Epithelial cell of proximal tubule (primary cell): ENCODE measurements around the gene BMPR1A. TPM values are rescaled to one million over a fixed set of nuclear protein-coding genes. Genes with fewer than 3 reads are reported as not detected.

ENCODE experiments used
- DNase-seq: peaks from one replicate; pipeline ENCODE4 v3.0.0-alpha.2; 2011; ENCODE audit warnings: low read depth
- H3K4me3 ChIP-seq: 2 replicates; pipeline ENCODE4 v1.5.1; 2011; ENCODE audit warnings: low read depth, mild to moderate bottlenecking, low read length
- total RNA-seq: library from RNA; depleted of rRNA; stranded (reverse); fragments of >200 nt; gene quantifications from 2 replicates; pipeline ENCODE4 v1.2.3, GENCODE V29; 2015
- TF ChIP-seq, protein P1 (sequence below): conservative IDR thresholded peaks from 2 replicates; pipeline ENCODE4 v1.5.1; 2012; ENCODE audit warnings: low read depth, mild to moderate bottlenecking, low read length

Gene BMPR1A
- 15.5 and 22.4 TPM in 2 replicates for total RNA-seq

- H3K4me3 ChIP-seq, result peak within 1 kb of the TSS; percentile 92
- TF ChIP-seq, protein P1, sequence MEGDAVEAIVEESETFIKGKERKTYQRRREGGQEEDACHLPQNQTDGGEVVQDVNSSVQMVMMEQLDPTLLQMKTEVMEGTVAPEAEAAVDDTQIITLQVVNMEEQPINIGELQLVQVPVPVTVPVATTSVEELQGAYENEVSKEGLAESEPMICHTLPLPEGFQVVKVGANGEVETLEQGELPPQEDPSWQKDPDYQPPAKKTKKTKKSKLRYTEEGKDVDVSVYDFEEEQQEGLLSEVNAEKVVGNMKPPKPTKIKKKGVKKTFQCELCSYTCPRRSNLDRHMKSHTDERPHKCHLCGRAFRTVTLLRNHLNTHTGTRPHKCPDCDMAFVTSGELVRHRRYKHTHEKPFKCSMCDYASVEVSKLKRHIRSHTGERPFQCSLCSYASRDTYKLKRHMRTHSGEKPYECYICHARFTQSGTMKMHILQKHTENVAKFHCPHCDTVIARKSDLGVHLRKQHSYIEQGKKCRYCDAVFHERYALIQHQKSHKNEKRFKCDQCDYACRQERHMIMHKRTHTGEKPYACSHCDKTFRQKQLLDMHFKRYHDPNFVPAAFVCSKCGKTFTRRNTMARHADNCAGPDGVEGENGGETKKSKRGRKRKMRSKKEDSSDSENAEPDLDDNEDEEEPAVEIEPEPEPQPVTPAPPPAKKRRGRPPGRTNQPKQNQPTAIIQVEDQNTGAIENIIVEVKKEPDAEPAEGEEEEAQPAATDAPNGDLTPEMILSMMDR, result no peak
- no peak for DNase-seq
Measured at GRCh38 chr10:86756511-86757112, at the start of gene BMPR1A. Gene BMPR1A (plus strand): TSS chr10:86756619. CDS start chr10:86876019, 119,400 bp downstream.

- DNase-seq, result no peak
Measured at GRCh38 chr10:86706977-86707376, 49.4 kb upstream of the BMPR1A start.

GRCh38 chr10:86707505-86707904 lies 48.9 kb upstream of the BMPR1A start:
- no peak overlapping the region for H3K4me3 ChIP-seq
- TF ChIP-seq, protein P1, result no peak
- no peak for DNase-seq

More at GRCh38 chr10:86706977-86707376, 49.4 kb upstream of the BMPR1A start:
- no peak overlapping the region for H3K4me3 ChIP-seq
- TF ChIP-seq, protein P1, result no peak

- DNase-seq, result no peak
- TF ChIP-seq, protein P1, result no peak
- no peak overlapping the region for H3K4me3 ChIP-seq
Measured at GRCh38 chr10:86708068-86708782, 48.2 kb upstream of the BMPR1A start.

DNA sequence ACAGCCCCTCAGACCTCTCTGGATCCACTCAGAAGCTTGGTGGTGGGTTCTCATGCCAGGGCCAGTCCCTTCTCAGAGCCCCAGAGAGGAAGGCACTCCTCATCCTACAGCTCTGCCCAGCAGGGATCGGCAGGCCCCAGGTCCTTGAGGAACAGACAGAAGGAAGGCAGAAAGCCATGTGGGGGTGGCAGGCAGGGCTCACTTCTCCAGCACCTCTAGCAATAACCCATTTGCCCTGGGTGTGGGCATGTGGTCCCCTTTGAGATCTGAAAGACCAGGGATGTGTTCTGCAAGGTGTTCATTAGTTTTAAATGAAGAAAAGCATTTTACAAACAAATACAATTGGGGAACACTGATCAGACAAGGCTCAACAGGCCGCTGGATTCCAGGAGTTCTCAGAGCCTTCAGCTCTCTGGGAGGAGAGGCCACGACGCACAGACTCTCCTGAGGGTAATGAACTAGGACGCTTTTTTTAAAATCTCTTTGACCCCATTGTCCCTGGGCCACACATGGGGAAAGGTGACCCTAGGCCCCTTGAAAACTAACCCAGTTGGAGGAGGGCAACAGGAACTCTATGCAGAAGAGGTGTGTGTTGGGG lies 47.5 kb upstream of the BMPR1A start:
- DNase-seq, result no peak
- no peak overlapping the region for H3K4me3 ChIP-seq
- TF ChIP-seq, protein P1, result no peak

DNA sequence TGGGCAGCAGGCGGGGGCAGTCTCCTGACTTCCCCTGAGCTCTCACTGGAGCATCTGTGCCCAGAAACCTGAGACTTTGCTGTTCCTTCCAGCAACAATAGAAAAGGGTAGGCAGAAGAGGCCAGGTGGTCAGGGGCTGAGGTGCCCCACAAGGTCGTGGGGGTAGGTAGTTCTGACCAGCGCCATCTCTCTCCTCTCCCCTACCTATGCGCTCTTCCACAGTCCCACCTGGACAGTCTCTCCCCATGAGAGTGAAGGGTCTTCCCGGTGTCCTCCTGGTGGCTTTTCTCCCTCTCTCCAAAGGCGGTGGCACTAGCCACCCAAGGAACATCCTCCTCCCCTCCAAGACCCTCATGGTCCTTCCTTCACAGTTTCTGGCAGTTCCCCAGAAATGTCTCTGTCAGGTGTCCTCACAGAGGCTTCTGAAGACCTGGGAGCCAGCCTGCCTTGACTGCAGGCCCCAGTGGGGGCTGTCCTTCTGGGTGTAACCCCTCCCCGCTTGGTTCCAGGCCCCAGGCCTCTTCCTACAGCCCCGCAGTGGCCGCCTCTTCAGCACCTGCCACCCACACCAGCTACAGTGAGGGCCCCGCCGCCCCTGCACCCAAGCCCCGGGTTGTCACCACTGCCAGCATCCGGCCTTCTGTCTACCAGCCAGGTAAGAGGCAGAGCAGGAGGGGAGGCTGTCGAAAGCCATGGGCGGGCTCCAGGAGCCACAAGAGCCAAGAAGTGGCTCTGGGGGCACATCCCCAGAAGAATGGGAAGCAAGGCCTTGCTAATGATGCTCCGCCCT lies 46.8 kb upstream of the BMPR1A start:
- no peak for DNase-seq
- TF ChIP-seq, protein P1, result no peak
- no peak overlapping the region for H3K4me3 ChIP-seq
